GM11168 (cell line): ENCODE results near the gene PRSS38.

ENCODE experiments used
- in situ Hi-C: fragments of 300-500 bp; cut with MboI; formaldehyde crosslinking; loops from one replicate; pipeline ENCODE4 v1.12.0; 2022; ENCODE audit warnings: low sequenced_read_pairs; ENCODE audit not compliant: unreplicated experiment

The PRSS38 gene

GRCh38 chr1:227791425-227792143, 23.9 kb upstream of the PRSS38 start:
- in situ Hi-C loops: no loop called here

- in situ Hi-C loops: no loop called here
These were observed 23.0 kb upstream of the PRSS38 start for GRCh38 chr1:227792216-227793078.

GRCh38 chr1:227793079-227793947, 22.2 kb upstream of the PRSS38 start:
- in situ Hi-C loops: no loop called here

GRCh38 chr1:227793948-227794816, 21.3 kb upstream of the PRSS38 start:
- in situ Hi-C loops: no loop called here

GRCh38 chr1:227794817-227795192, 20.7 kb upstream of the PRSS38 start:
- in situ Hi-C loops: no loop called here

- in situ Hi-C loops: no loop called here
These were observed 19.7 kb upstream of the PRSS38 start for GRCh38 chr1:227795732-227796131.

GRCh38 chr1:227796359-227796915, 19.0 kb upstream of the PRSS38 start:
- in situ Hi-C loops: no loop called here

- in situ Hi-C loops: no loop called here
These were observed 18.3 kb upstream of the PRSS38 start for GRCh38 chr1:227797144-227797543.

- in situ Hi-C loops: no loop called here
These were observed 17.9 kb upstream of the PRSS38 start for GRCh38 chr1:227797625-227798024.

- in situ Hi-C loops: no loop called here
These were observed 17.2 kb upstream of the PRSS38 start for GRCh38 chr1:227798078-227798802.

GRCh38 chr1:227799756-227800155, 15.7 kb upstream of the PRSS38 start:
- in situ Hi-C loops: no loop called here

- in situ Hi-C loops: no loop called here
These were observed 11.5 kb upstream of the PRSS38 start for GRCh38 chr1:227803933-227804332.

GRCh38 chr1:227805606-227806197, 9.8 kb upstream of the PRSS38 start:
- in situ Hi-C loops: no loop called here

GRCh38 chr1:227808566-227808965, 6.9 kb upstream of the PRSS38 start:
- in situ Hi-C loops: no loop called here

GRCh38 chr1:227809026-227809425, 6.4 kb upstream of the PRSS38 start:
- in situ Hi-C loops: no loop called here

- in situ Hi-C loops: no loop called here
These were observed 1.5 kb upstream of the PRSS38 start for GRCh38 chr1:227813962-227814361.

- in situ Hi-C loops: no loop called here
These were observed 1.4 kb downstream of the PRSS38 start for GRCh38 chr1:227816750-227817446.

GRCh38 chr1:227823537-227823936, 8.1 kb downstream of the PRSS38 start:
- in situ Hi-C loops: no loop called here
